Activated CD8-positive, alpha-beta T cell treated with anti-CD3 and anti-CD28 coated beads, Interleukin-2, amount 10 ng/mL, durations not matched to agents 7 days and 5 days (primary cell): Measurements from ENCODE around the gene CD200R1. TPM values are rescaled to one million over a fixed set of nuclear protein-coding genes. Genes with fewer than 3 reads are reported as not detected.
"Not testable (repeated sequence)": the region's sequence is repeated elsewhere in the genome, so short reads cannot be mapped to it uniquely, and the experiment has no call there.

Experiments
- ATAC-seq: fragments of 150-1000 bp; cut with Tn5 transposase; one replicate; pipeline ENCODE4 v1.10.0; 2021; ENCODE audit warnings: moderate library complexity
- CTCF ChIA-PET: fragments of 350-600 bp; sonication (Branson Sonifier 250); formaldehyde crosslinking; loops from one replicate; lab custom pipeline; 2021; ENCODE audit warnings: antibody characterized with exemption; lab: Charles Lee
- POLR2A ChIA-PET: fragments of 350-600 bp; sonication (Branson Sonifier 250); formaldehyde crosslinking; loops from one replicate; lab custom pipeline; 2021; ENCODE audit warnings: antibody characterized with exemption; lab: Charles Lee
- DNase-seq: peaks from one replicate; pipeline ENCODE4 v3.0.0-alpha.2; 2020
- H3K27ac Mint-ChIP-seq: one replicate; pipeline ENCODE4 v1.8.0; 2021; ENCODE audit warnings: mild to moderate bottlenecking, mixed read lengths
- H3K27me3 Mint-ChIP-seq: one replicate; pipeline ENCODE4 v1.8.0; 2021; ENCODE audit warnings: low read depth, mixed read lengths
- H3K36me3 Mint-ChIP-seq: one replicate; pipeline ENCODE4 v1.8.0; 2021; ENCODE audit warnings: low read depth, mixed read lengths
- H3K4me1 Mint-ChIP-seq: one replicate; pipeline ENCODE4 v1.8.0; 2021; ENCODE audit warnings: low read depth, mixed read lengths
- H3K4me3 Mint-ChIP-seq: one replicate; pipeline ENCODE4 v1.8.0; 2021; ENCODE audit warnings: mild to moderate bottlenecking, mixed read lengths
- H3K9me3 Mint-ChIP-seq: one replicate; pipeline ENCODE4 v1.8.0; 2022; ENCODE audit warnings: mixed read lengths; ENCODE audit not compliant: insufficient read depth
- total RNA-seq, 2 experiments: library from RNA; stranded (reverse); gene quantifications; one replicate each; pipeline ENCODE4 v1.2.3, GENCODE V29; 2021

The CD200R1 gene
- total RNA-seq, 2 experiments from 2014 or later: 6.4 to 7.8 TPM

DNA sequence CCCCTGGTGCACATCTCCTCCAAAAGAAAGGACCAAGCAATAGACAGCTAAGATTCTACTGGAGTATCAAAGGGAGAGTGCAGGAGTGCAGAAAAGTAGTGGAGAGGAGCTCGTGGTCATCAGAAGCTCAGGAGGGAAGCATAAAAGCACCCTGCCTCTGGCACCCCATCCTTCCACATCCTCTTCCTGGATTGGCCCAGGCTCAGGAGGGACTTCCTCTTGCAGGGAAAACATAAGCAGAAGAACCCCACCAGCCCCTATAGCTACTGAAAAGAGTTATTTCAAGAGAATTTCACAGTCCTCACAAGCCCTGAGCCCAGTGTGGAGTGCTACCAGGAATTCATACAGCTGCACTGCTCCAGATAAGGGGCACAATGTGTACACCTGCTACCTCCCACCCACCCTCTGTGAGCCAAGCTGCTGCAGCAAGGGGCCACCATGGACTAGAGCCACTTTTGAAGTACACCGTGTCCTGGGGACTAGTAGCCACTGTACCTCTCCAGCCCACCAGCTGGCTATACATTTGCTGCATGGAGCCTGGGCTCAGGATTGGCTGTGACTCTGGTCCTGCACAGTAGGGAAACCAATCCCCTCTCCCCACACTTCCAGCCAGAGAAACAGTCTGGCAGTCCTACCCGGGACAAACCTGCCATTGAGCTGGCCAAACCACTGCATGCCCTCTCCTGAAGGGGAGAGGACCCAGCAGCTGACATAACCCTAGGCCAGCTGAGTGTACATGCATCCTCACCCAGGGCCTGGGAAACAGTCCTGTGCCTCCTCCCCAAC is 43.0 kb downstream of the CD200R1 start:
- Mint-ChIP-seq H3K4me3 (no peak overlapping the region), H3K4me1 (peaks cover 7% of the 10 kb centered on the region), H3K9me3 (peaks cover 28% of the 10 kb centered on the region), H3K27ac (no peak overlapping the region), H3K27me3 (no peaks in the 10 kb centered on the region), H3K36me3 (peaks cover 38% of the 10 kb centered on the region)
- DNase-seq: no peak
- ChIA-PET CTCF (interaction anchor here (0.6 kb wide), 1 partner anchor 197 kb away, joined by 3 read pairs; no protein-coding TSS in a partner anchor), POLR2A (interaction anchor here (1.2 kb wide), 1 partner anchor 43 kb away, joined by 3 read pairs; the partner anchor contains the start of gene CD200R1)
- no peak for ATAC-seq

DNA sequence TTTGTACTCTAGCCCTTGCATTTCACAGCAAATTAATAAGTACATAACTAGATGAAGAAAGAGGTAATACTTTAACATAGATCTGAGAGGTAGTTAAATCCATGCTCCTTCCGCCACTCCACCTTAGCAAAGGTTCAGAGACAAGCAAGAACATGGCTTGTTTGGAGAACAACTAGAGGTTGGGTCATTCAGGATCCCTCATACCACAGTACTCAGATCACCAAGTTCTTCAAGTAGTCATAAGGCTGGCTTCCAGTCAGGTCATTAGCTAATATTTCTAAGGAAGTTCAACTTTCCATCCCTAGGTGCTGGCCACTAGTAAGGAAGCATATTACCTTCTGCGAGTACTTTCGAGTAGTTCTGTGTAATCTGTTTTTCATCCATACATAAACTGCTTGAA is 44.1 kb downstream of the CD200R1 start:
- H3K36me3 Mint-ChIP-seq: peaks cover 29% of the 10 kb centered on the region
- ATAC-seq: no peak
- POLR2A ChIA-PET: interaction anchor here (1.2 kb wide), 1 partner anchor 44 kb away, joined by 3 read pairs; the partner anchor contains the start of gene CD200R1
- no peak for DNase-seq
- no peaks in the 10 kb centered on the region for H3K27me3 Mint-ChIP-seq
- H3K4me3 Mint-ChIP-seq: no peak overlapping the region
- no peak overlapping the region for H3K27ac Mint-ChIP-seq
- H3K9me3 Mint-ChIP-seq: peaks cover 25% of the 10 kb centered on the region
- CTCF ChIA-PET: interaction anchor here (1.5 kb wide), 1 partner anchor 196 kb away, joined by 6 read pairs; no protein-coding TSS in a partner anchor
- peaks cover 7% of the 10 kb centered on the region for H3K4me1 Mint-ChIP-seq

DNA sequence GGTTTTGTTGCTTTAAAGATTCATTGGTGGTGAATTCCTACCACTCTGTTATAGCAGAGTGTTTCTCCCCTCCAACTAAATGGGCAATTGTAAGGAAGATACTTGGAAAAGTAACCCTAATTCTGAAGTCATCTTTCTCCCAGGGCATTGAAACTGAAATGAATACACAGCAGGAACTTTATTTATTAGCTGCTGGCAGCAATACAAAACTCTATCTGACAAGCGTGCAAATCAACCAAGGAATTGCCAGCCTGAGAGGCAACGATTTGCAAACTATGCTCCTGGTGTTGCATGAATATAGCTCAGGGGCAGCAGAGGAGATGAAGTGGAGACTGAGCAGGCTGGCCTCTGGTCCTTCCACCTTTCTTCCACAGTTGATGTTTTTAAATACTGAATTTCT is 48.9 kb downstream of the CD200R1 start:
- POLR2A ChIA-PET: no interaction called here
- peaks cover 26% of the 10 kb centered on the region for H3K36me3 Mint-ChIP-seq
- H3K9me3 Mint-ChIP-seq: no peaks in the 10 kb centered on the region
- H3K27me3 Mint-ChIP-seq: no peaks in the 10 kb centered on the region
- CTCF ChIA-PET: no interaction called here
- H3K27ac Mint-ChIP-seq: no peak overlapping the region
- no peak for DNase-seq
- H3K4me1 Mint-ChIP-seq: no peaks in the 10 kb centered on the region
- H3K4me3 Mint-ChIP-seq: no peak overlapping the region
- ATAC-seq: no peak

DNA sequence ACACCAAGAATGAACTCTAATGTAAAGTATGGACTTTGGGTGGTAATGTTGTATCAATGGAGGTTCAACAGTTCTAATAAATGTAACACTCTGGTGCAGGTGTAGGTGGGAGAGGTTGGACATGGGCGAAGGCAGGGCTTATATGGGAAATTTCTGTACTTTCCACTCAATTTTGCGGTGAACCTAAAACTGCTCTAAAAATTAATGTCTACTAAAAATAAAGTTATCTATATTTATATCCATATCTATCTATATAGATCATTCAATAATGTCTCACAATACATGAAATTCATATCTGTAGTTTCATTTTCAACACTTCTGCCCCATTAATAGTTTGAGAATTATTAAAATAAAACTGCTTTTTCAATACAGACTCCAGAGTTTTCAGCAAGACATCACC is 49.3 kb downstream of the CD200R1 start:
- ChIA-PET POLR2A (interaction anchor here (0.6 kb wide), 1 partner anchor 1453 kb away, joined by 3 read pairs; no protein-coding TSS in a partner anchor), CTCF (no interaction called here)
- H3K36me3 Mint-ChIP-seq: peaks cover 26% of the 10 kb centered on the region
- H3K27me3 Mint-ChIP-seq: no peaks in the 10 kb centered on the region
- H3K27ac Mint-ChIP-seq: no peak overlapping the region
- no peaks in the 10 kb centered on the region for H3K9me3 Mint-ChIP-seq
- ATAC-seq (no peak), DNase-seq (no peak)
- H3K4me3 Mint-ChIP-seq: no peak overlapping the region
- no peaks in the 10 kb centered on the region for H3K4me1 Mint-ChIP-seq

DNA sequence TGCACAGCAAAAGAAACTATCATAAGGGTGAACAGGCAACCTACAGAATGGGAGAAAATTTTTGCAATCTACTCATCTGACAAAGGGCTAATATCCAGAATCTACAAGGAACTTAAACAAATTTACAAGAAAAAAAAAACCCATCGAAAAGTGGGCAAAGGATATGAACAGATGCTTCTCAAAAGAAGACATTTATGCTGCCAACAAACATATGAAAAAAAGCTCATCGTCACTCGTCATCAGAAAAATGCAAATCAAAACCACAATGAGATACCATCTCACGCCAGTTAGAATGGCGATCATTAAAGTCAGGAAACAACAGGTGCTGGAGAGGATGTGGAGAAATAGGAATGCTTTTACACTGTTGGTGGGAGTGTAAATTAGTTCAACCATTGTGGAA is 55.4 kb downstream of the CD200R1 start:
- ATAC-seq, H3K27ac Mint-ChIP-seq, H3K4me1 Mint-ChIP-seq, DNase-seq, CTCF ChIA-PET, POLR2A ChIA-PET, H3K4me3 Mint-ChIP-seq, H3K27me3 Mint-ChIP-seq: not testable (repeated sequence)
- H3K9me3 Mint-ChIP-seq: peaks cover 18% of the 10 kb centered on the region
- H3K36me3 Mint-ChIP-seq: peaks cover 37% of the 10 kb centered on the region

- peaks cover 14% of the 10 kb centered on the region for H3K36me3 Mint-ChIP-seq
- CTCF ChIA-PET: no interaction called here
- H3K4me3 Mint-ChIP-seq: no peak overlapping the region
- DNase-seq: no peak
- POLR2A ChIA-PET: no interaction called here
- H3K27me3 Mint-ChIP-seq: no peaks in the 10 kb centered on the region
- no peak for ATAC-seq
- peaks cover 17% of the 10 kb centered on the region for H3K9me3 Mint-ChIP-seq
- H3K27ac Mint-ChIP-seq: no peak overlapping the region
- H3K4me1 Mint-ChIP-seq: peaks cover 4% of the 10 kb centered on the region
Measured at GRCh38 chr3:112908252-112908651, 66.7 kb downstream of the CD200R1 start.

DNA sequence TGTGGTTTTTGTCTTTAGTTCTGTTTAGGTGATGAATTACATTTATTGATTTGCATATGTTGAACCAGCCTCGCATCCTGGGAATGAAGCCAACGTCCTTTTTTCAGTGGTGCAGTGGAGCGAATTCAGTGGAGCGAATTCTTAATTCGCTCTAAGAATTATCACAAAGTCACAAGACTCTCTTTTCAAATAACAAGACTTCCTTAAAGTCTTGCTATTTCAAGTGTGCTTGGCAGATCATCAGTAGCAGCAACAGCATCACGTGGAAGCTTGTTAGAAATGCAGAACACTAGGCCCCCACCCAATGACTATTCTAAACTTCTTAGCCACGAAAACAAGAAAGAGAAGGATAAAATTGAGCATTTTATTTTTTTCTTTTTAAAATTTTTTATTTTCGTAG is 70.1 kb downstream of the CD200R1 start:
- H3K36me3 Mint-ChIP-seq: peaks cover 2% of the 10 kb centered on the region
- no peak for DNase-seq
- peaks cover 9% of the 10 kb centered on the region for H3K4me1 Mint-ChIP-seq
- no peak overlapping the region for H3K27ac Mint-ChIP-seq
- no peak overlapping the region for H3K4me3 Mint-ChIP-seq
- CTCF ChIA-PET: no interaction called here
- peaks cover 2% of the 10 kb centered on the region for H3K27me3 Mint-ChIP-seq
- H3K9me3 Mint-ChIP-seq: peaks cover 7% of the 10 kb centered on the region
- POLR2A ChIA-PET: no interaction called here
- no peak for ATAC-seq

DNA sequence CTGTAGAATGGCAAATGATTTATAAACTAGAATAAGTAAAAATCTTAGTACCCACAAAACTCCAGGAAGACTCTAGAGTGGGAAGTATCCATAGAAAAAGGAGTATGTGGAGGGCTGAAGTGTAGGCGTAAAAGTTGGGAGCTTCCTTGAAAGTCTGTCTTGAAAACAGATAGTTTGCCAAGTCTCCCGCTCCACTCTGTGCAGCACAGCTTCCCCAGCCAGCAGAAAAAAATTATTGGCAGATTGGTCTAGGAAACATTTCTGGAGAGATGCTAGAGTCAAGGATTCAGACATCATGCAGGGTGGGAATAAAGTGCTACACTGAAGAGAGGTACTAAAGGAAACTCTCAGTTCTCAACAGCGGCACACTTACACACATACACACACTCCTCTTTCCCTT is 74.8 kb downstream of the CD200R1 start:
- DNase-seq: no peak
- Mint-ChIP-seq H3K9me3 (peaks cover 7% of the 10 kb centered on the region), H3K27ac (no peak overlapping the region), H3K36me3 (no peaks in the 10 kb centered on the region), H3K27me3 (peaks cover 6% of the 10 kb centered on the region), H3K4me1 (peaks cover 5% of the 10 kb centered on the region), H3K4me3 (no peak overlapping the region)
- POLR2A ChIA-PET: no interaction called here
- no peak for ATAC-seq
- CTCF ChIA-PET: no interaction called here

GRCh38 chr3:112897791-112898190 is 77.1 kb downstream of the CD200R1 start:
- H3K36me3 Mint-ChIP-seq: no peaks in the 10 kb centered on the region

GRCh38 chr3:112894258-112894657 is 80.6 kb downstream of the CD200R1 start:
- Mint-ChIP-seq H3K27ac (no peak overlapping the region), H3K4me3 (no peak overlapping the region), H3K36me3 (no peaks in the 10 kb centered on the region), H3K27me3 (peaks cover 4% of the 10 kb centered on the region), H3K9me3 (no peaks in the 10 kb centered on the region), H3K4me1 (no peaks in the 10 kb centered on the region)
- CTCF ChIA-PET: no interaction called here
- ATAC-seq (no peak), DNase-seq (no peak)
- POLR2A ChIA-PET: no interaction called here

More at GRCh38 chr3:112897791-112898190, 77.1 kb downstream of the CD200R1 start:
- Mint-ChIP-seq H3K4me3 (no peak overlapping the region), H3K9me3 (no peaks in the 10 kb centered on the region), H3K27me3 (peaks cover 6% of the 10 kb centered on the region), H3K27ac (no peak overlapping the region), H3K4me1 (peaks cover 5% of the 10 kb centered on the region)
- POLR2A ChIA-PET: no interaction called here
- ATAC-seq (no peak), DNase-seq (no peak)
- CTCF ChIA-PET: interaction anchor here (1.6 kb wide), 1 partner anchor 163 kb away, joined by 5 read pairs; no protein-coding TSS in a partner anchor

- ChIA-PET POLR2A (no interaction called here), CTCF (no interaction called here)
- ATAC-seq (no peak), DNase-seq (no peak)
- no peaks in the 10 kb centered on the region for H3K4me1 Mint-ChIP-seq
- no peaks in the 10 kb centered on the region for H3K27me3 Mint-ChIP-seq
- no peaks in the 10 kb centered on the region for H3K9me3 Mint-ChIP-seq
- H3K27ac Mint-ChIP-seq: no peak overlapping the region
- H3K36me3 Mint-ChIP-seq: no peaks in the 10 kb centered on the region
- no peak overlapping the region for H3K4me3 Mint-ChIP-seq
Measured at GRCh38 chr3:112889357-112889756, 85.5 kb downstream of the CD200R1 start.

- no peak overlapping the region for H3K4me3 Mint-ChIP-seq
- ChIA-PET POLR2A (no interaction called here), CTCF (no interaction called here)
Measured at GRCh38 chr3:112888381-112889085, 86.4 kb downstream of the CD200R1 start.

More at GRCh38 chr3:112888381-112889085, 86.4 kb downstream of the CD200R1 start:
- no peaks in the 10 kb centered on the region for H3K9me3 Mint-ChIP-seq
- no peaks in the 10 kb centered on the region for H3K27me3 Mint-ChIP-seq
- H3K36me3 Mint-ChIP-seq: no peaks in the 10 kb centered on the region
- no peaks in the 10 kb centered on the region for H3K4me1 Mint-ChIP-seq
- H3K27ac Mint-ChIP-seq: no peak overlapping the region
- no peak for ATAC-seq
- no peak for DNase-seq
